ENCODE measurements around the gene NET1.

Gene NET1

DNA sequence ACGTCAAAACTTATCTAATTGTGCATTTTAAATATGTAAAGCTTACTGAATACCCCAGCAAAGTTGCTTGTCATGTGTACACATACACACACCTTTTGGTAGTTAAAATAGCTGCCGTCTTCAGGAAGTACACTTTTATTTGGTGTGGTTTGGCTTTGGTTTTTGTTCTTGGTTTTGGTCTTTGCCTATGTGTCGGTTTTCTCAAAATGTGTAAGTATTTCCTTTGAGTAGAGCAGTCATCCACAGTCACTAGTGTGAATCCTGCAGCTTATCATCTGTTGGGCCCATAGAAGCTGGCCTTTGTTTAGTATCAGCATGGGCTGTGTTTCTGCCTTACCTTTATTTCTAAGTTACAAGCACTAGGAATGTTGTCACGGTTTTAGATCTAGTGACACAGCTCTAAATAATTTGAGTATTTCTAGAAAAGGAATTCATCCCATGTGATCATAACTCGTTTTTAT lies 35.3 kb downstream of the NET1 start:
- in situ Hi-C loops (cut with HindIII; ENCODE audit: low pct_ligation_motif_present, low sequenced_read_pairs) = loop anchor here (25.0 kb wide), 1 partner anchor 165 kb away; no protein-coding TSS in a partner anchor
- H3K4me3 ChIP-seq (ENCODE audit: low read depth, low read length) = peak overlapping the region; percentile 69
- H3K27me3 ChIP-seq (replicated peaks) = no peaks in the 10 kb centered on the region
- DNase-seq = no peak
- H3K36me3 ChIP-seq (replicated peaks) = peaks cover 5% of the 10 kb centered on the region
- TF ChIP-seq, protein P1, sequence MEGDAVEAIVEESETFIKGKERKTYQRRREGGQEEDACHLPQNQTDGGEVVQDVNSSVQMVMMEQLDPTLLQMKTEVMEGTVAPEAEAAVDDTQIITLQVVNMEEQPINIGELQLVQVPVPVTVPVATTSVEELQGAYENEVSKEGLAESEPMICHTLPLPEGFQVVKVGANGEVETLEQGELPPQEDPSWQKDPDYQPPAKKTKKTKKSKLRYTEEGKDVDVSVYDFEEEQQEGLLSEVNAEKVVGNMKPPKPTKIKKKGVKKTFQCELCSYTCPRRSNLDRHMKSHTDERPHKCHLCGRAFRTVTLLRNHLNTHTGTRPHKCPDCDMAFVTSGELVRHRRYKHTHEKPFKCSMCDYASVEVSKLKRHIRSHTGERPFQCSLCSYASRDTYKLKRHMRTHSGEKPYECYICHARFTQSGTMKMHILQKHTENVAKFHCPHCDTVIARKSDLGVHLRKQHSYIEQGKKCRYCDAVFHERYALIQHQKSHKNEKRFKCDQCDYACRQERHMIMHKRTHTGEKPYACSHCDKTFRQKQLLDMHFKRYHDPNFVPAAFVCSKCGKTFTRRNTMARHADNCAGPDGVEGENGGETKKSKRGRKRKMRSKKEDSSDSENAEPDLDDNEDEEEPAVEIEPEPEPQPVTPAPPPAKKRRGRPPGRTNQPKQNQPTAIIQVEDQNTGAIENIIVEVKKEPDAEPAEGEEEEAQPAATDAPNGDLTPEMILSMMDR (IDR thresholded peaks at IDR 0.05; ENCODE audit: low read depth, low read length, missing control alignments) = no peak
- peak overlapping the region; percentile 31 for H3K27ac ChIP-seq

GRCh38 chr10:5448333-5449001 lies 36.1 kb downstream of the NET1 start:
- Histone ChIP-seq H3K27me3 (replicated peaks) (no peaks in the 10 kb centered on the region), H3K4me3 (ENCODE audit: low read depth, low read length) (peak overlapping the region; percentile 69), H3K27ac (peak overlapping the region; percentile 58), H3K36me3 (replicated peaks) (peaks cover 13% of the 10 kb centered on the region)
- no peak for DNase-seq
- in situ Hi-C loops (cut with HindIII; ENCODE audit: low pct_ligation_motif_present, low sequenced_read_pairs) = loop anchor here (25.0 kb wide), 1 partner anchor 164 kb away; no protein-coding TSS in a partner anchor
- TF ChIP-seq, protein P1 (IDR thresholded peaks at IDR 0.05; ENCODE audit: low read depth, low read length, missing control alignments) = no peak

DNA sequence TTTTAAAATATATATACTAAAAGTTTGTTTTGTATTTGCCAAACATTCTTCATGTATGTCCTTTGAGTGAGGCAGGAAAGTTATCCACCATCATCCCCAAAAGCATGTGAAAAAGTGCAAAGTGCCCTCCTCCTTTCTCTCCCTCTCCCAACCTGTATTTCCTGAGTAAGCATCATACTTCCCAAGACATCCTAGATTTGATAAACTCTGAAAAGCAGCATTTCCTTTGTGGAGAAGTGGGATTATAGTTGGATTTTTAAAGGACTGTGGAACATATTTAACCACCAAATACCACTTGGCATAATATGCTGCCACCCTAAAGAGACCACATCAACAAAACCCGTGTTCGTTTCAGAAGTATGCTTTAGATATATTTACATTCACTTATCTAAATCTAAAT lies 36.9 kb downstream of the NET1 start:
- in situ Hi-C loops (cut with HindIII; ENCODE audit: low pct_ligation_motif_present, low sequenced_read_pairs) = loop anchor here (25.0 kb wide), 1 partner anchor 163 kb away; no protein-coding TSS in a partner anchor
- Histone ChIP-seq H3K27ac (peak overlapping the region; percentile 58), H3K27me3 (replicated peaks) (no peaks in the 10 kb centered on the region), H3K36me3 (replicated peaks) (peaks cover 21% of the 10 kb centered on the region), H3K4me3 (ENCODE audit: low read depth, low read length) (peak overlapping the region; percentile 38)
- TF ChIP-seq, protein P1 (IDR thresholded peaks at IDR 0.05; ENCODE audit: low read depth, low read length, missing control alignments) = no peak
- DNase-seq = no peak

DNA sequence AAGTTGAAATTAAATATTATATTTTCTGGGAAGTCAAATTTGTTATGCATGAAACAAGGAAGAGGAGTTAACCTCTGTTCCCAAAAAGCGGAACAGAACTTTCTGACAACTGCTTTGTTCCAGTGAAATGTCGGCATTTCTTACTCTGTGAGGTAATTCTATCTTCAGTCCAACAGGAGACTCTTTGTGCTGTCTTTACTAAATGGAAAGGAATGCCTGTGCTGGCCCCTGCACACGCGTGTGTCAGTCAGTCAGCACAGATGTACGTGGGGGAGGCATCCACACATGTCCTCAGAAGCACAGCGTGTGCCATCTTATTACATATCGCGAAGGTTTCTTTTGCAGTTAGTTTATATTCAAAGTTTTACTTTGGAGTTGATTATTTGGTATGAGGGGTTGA lies 37.5 kb downstream of the NET1 start:
- H3K27me3 ChIP-seq (replicated peaks) = no peaks in the 10 kb centered on the region
- H3K4me3 ChIP-seq (ENCODE audit: low read depth, low read length) = peak overlapping the region; percentile 38
- DNase-seq = peak; percentile 69
- in situ Hi-C loops (cut with HindIII; ENCODE audit: low pct_ligation_motif_present, low sequenced_read_pairs) = loop anchor here (25.0 kb wide), 1 partner anchor 162 kb away; no protein-coding TSS in a partner anchor
- H3K27ac ChIP-seq = peak overlapping the region; percentile 58
- H3K36me3 ChIP-seq (replicated peaks) = peaks cover 27% of the 10 kb centered on the region
- TF ChIP-seq, protein P1 (IDR thresholded peaks at IDR 0.05; ENCODE audit: low read depth, low read length, missing control alignments) = peak; percentile 31

DNA sequence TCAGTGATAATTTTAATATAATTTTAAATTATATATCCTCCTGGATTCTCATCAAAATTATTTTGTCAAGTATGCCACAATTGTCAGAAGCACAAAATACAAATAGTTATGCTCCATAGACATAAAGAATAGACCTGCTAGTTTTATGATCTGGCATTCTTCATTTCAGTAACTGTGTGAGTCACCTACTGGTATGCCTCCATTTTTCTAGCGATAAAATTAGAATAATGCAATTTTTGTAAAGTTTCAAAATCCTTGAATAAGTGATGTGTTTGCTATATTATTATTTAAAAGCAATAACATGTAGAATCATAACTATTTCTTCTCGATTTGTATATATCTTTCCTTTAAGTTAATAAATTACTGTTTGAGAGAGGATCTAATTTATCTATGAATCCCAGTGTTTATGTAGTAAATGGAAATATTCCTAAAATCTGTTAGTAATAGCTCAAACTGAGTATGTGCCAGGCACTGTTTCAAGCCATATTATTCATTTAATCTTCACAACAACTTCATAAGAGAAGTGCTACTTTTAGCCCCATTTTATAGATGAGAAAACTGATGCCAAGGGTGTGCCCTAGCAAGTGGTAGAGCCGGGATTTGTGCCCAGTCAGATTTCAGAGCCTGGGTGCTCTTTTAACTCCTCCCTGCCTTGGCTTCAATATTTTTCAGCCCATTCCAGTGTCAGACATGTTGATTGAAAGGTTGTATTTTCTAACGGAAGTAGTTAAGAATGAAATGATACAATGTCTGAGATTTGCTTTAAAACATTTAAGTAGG lies 38.4 kb downstream of the NET1 start:
- H3K36me3 ChIP-seq (replicated peaks) = peaks cover 29% of the 10 kb centered on the region
- H3K4me3 ChIP-seq (ENCODE audit: low read depth, low read length) = no peak overlapping the region
- no peak for DNase-seq
- no peaks in the 10 kb centered on the region for H3K27me3 ChIP-seq (replicated peaks)
- in situ Hi-C loops (cut with HindIII; ENCODE audit: low pct_ligation_motif_present, low sequenced_read_pairs) = no loop called here
- no peak overlapping the region for H3K27ac ChIP-seq
- TF ChIP-seq, protein P1 (IDR thresholded peaks at IDR 0.05; ENCODE audit: low read depth, low read length, missing control alignments) = no peak
